SK-N-MC (cell line): ENCODE data around the gene MYO10.

ENCODE experiments used
- EZH2 ChIP-seq: fragments of 200-600 bp; sonication (generic); IDR thresholded peaks from one replicate; pipeline ENCODE4 v1.6.1; 2017; ENCODE audit warnings: antibody characterized with exemption
- FOXP2 ChIP-seq: optimal IDR thresholded peaks from 2 replicates; pipeline ENCODE3; 2011; ENCODE audit warnings: mild to moderate bottlenecking, moderate library complexity; ENCODE audit not compliant: insufficient read depth; ENCODE audit errors: extremely low read length, control extremely low read depth
- POLR2AphosphoS5 ChIP-seq: IDR thresholded peaks from 2 replicates; pipeline ENCODE4 v1.6.1; 2012; ENCODE audit warnings: mild to moderate bottlenecking, low read depth, low read length, borderline replicate concordance

DNA sequence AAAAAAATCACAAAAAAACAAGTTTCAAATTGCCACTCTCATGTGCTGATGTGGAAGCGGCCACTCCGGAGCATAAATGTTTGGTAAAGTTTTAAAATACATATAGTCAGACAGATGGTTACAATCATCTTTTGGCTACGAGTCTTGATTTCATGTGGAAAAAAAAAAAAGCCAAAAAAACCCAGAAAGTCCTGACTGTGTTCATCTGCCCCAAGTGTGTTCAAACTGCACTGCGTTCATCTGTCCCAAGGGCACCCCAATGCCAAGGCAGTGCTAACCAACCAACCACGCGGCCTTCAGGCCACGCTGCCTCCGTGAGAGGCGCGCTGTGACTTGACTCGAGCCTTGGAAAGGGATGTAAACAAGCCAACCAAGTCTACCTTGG is 127.1 kb downstream of the MYO10 start:
- TF ChIP-seq EZH2: no peak
- TF ChIP-seq POLR2AphosphoS5: no peak
- TF ChIP-seq FOXP2: no peak
